HG03342 (cell line): ENCODE measurements around the gene NINJ2.

Experiments
- ATAC-seq: cut with Tn5 transposase; IDR thresholded peaks from one replicate; pipeline ENCODE4 v1.9.1; 2021; ENCODE audit warnings: mild to moderate bottlenecking, moderate library complexity; ENCODE audit not compliant: unreplicated experiment

The NINJ2 gene

DNA sequence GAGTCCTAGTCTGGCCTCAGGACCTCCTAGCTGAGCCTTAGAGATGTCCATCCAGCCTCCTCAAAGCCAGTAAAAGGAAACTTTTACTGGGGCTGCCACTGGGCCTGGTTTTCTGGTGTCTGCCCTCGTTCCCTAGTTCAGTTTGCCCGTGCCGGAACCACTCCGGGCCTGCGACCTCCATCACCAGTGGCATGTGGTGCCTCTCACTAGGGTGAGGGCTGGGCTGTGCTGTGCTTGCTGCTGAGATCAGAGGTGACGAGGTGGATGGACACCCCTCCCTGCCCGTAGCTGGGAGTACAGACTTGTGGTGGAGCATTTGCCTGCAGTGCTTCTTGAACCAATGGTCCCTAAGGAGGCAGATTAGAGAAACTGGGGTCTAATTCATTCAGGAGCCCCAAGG is 127.8 kb downstream of the NINJ2 start:
- no peak for ATAC-seq

DNA sequence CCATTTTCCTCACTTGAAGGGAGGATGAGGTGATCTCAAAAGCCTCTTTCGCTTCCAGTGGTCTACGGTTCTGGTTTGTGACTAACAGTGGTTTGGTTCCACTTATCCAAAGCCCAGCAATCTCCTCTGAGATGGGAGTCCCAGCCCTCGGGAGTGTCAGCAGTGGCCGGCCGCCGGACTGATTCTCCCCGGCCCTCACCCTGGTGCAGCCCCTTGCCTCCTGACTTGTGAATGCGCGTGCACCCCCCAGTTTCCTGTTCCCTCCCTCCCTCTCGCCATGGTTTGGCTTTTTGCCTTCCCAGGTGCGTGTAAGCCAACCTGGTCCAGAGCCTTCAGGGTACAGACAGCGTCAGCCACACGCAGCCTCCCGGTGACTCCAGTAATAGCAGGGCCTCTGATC is 129.0 kb downstream of the NINJ2 start:
- ATAC-seq, result no peak

GRCh38 chr12:533718-534117 is 129.5 kb downstream of the NINJ2 start:
- no peak for ATAC-seq

DNA sequence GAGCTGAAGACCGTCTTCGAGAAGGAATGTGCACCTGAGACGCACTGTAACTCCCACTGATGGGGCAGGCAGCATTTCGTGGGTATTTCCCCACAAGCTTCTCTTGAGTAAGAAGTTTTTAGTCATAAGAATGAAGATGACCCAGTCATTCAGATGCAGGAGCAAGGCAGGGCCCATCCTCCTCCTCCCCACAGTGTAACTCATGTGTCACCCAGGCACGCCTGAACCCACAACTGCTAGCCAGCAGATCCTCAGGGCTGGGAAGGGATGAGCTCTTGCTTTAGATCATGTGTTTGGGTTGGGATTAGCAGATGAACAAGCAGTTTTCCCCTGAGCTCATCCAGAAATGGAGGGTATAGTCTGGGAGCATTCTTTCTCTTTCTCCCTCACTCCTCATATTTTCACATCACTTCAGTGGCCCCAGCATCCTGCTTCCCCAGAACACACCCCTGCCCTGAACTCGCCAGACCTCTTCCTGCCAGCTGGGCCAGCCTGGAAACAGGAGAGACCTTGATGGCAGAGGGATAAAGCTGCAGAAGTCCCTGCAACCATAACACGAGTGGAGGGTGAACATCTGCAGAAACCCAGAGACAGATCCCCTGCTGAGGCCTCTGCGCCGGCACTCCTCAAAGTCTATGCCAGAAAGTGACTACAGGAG is 130.2 kb downstream of the NINJ2 start:
- no peak for ATAC-seq

GRCh38 chr12:531951-532585 is 131.2 kb downstream of the NINJ2 start:
- no peak for ATAC-seq

DNA sequence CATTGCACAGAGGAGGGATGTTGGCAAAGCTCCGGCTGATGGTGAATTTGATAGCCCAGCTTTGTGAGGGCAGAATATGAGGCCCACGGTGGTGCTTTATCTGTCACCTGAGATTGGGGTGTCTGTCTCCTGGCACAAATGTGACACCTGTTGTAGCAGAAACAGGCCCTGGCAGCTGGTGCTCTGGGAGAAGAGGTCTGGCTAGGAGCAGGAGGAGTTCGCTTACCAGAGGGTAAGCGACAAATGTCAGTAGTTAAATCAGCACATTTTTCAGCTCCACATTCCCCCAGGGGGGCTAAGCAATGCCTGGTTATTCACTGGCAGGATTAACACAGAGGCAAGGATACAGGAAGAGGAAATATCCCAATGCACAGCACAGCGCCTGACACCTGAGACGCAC is 132.4 kb downstream of the NINJ2 start:
- no peak for ATAC-seq

GRCh38 chr12:530308-530707 is 132.9 kb downstream of the NINJ2 start:
- no peak for ATAC-seq

DNA sequence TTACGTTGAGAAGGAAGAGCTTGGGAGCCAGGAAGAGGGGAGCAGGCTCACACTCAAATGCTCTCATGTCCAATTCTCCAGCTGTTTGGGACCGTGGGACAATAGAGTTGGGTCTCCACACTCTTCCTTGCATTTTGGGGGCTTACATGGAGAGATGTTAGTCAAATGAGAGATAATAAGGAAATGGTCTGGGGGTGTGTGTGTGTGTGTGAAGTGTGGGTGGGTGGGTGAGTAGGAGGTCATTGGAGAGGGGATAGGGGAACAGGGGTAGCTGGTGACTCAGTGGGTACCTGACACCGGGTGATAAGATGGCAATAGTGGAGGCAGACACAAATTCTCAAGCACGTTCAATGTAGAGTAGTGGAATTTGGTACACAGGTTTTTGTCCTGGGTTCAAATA is 135.5 kb downstream of the NINJ2 start:
- ATAC-seq, result no peak

DNA sequence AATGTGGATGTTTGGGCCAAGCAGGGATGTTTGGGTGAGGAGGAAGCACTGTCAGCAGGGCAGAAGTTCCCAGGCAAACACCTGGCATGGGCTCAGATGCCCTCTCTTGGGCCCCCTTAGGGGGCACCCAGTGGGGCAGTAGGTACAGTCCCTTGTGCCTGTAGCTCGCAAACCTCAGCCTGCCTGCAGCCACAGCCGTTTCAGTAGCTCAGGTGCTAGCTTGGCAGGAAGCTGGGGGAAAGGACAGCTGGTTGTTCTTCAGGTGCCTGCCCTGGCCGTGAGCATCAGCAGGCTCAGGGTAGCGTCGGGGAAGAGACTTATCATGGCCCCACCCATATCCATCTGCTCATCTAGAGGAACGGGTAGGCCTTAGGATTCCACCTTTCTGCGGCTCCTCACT is 136.0 kb downstream of the NINJ2 start:
- no peak for ATAC-seq

DNA sequence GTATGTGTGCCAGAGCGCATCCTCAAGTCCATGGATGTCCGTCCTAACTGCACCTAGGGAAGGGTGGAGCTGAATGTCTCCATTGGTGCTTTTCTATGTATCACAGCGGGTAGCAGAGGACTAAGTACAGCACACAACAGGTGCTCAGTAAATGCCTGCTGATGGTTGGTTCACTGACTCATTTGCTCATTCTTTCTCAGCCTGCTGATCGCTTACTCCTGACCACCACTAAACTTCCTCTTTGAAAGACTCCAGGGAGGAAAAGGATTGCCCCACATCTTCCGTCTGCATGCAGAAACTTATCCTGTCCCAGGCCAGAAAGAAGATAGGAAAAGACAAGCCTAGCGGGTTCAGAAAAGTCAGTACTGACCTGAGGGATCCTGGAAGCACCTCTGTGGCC is 137.2 kb downstream of the NINJ2 start:
- ATAC-seq, result no peak

DNA sequence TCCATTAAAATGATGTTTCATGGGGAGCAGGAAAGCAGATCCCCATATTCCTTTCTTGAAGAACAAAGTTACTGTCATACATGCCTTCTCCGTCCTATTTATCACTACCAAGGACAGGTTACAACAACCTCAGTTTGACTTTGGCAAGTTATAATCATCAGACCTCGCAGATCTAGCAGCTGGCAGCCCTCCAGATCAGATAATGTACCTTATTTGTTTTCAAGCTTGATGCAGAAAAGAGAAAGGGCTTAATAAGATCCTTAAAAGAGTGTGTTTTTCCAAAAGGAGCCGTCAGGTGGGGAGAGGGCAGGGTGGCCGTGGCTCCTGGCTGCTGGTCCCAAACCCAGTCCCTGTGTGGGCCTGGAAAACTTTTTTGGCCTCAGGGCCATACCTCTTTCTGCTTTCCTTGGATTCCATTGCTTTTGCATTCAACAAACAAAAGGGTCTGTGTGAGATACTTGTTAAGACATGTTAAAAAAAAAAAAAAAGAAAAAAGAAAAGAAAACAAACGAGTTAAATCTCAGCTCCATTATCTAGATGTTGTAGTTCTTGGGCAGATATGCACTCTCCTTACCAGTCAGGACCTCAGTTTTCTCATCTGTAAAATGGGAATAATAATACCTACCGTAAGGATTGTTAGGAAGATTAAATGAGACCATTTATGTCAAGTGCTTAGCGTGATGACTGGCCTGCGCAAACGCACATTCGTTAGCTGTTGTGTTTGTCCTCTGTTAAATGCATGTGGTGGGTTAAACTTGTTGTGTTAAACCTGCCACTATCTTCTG is 138.9 kb downstream of the NINJ2 start:
- no peak for ATAC-seq

- ATAC-seq, result no peak
Observed at GRCh38 chr12:522692-523378, 140.4 kb downstream of the NINJ2 start.

DNA sequence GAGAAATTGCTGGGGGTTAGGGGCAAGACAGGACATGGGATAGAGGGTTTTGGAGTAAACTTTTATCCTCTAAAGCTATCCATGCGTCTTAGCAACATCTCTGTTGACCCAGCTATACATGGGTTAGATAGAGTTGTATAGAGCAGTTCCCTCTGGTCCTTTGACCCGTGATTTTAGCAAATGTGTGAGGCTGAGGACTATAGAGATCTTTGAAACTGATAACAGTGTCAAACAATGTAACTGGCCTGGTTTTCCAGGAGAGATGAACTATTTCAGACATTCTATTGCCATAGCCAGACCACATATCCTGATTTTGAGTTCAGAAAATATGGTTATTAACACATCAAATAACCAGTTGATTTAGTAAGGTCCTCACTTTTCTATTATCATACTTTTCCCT is 143.1 kb downstream of the NINJ2 start:
- ATAC-seq, result no peak

GRCh38 chr12:517538-517937 is 145.7 kb downstream of the NINJ2 start:
- no peak for ATAC-seq
